ENCODE results near the gene IRF2BPL. TPM values are rescaled to one million over a fixed set of nuclear protein-coding genes. Genes with fewer than 3 reads are reported as not detected.
A peak's percentile ranks its signal among the peaks of the same experiment; 100 is the strongest.

Gene IRF2BPL
- total RNA-seq, 1 donor from 2014 or later: 68.1 TPM

- H3K4me3 ChIP-seq: no peak overlapping the region
- peaks cover 14 to 48% of the 10 kb centered on the region in 2 donors for H3K4me1 ChIP-seq
- no peaks in the 10 kb centered on the region for H3K9me3 ChIP-seq
- TF ChIP-seq CTCF (IDR thresholded peaks at IDR 0.05): no peak
- no peak overlapping the region for H3K27ac ChIP-seq
- intact Hi-C loops (cut with DNase I): no loop called here
- no peak for DNase-seq (ENCODE audit: low spot score in 2 of 2)
- H3K36me3 ChIP-seq: no peaks in the 10 kb centered on the region
- H3K27me3 ChIP-seq: no peaks in the 10 kb centered on the region
Observed at GRCh38 chr14:77011245-77011644, 17.3 kb downstream of the IRF2BPL start.

- Histone ChIP-seq H3K4me1 (peaks cover 18 to 42% of the 10 kb centered on the region in 2 donors), H3K36me3 (no peaks in the 10 kb centered on the region), H3K4me3 (no peak overlapping the region), H3K9me3 (no peaks in the 10 kb centered on the region), H3K27me3 (no peaks in the 10 kb centered on the region), H3K27ac (peak overlapping the region; percentile 69 to 80)
- DNase-seq (ENCODE audit: low spot score in 2 of 2): no peak
- no peak for TF ChIP-seq CTCF (IDR thresholded peaks at IDR 0.05)
- intact Hi-C loops (cut with DNase I): loop anchor here (2.0 to 5.0 kb wide), 5 partner anchors 18 to 90 kb away; no protein-coding TSS in a partner anchor
Observed at GRCh38 chr14:77009014-77009413, 19.5 kb downstream of the IRF2BPL start.

- H3K4me1 ChIP-seq: peaks cover 18 to 37% of the 10 kb centered on the region in 2 donors
- peak overlapping the region; percentile 69 to 80 for H3K27ac ChIP-seq
- intact Hi-C loops (cut with DNase I): loop anchor here (2.0 to 5.0 kb wide), 5 partner anchors 18 to 90 kb away; no protein-coding TSS in a partner anchor
- no peak for DNase-seq (ENCODE audit: low spot score in 2 of 2)
- no peaks in the 10 kb centered on the region for H3K36me3 ChIP-seq
- TF ChIP-seq CTCF (IDR thresholded peaks at IDR 0.05): no peak
- H3K9me3 ChIP-seq: no peaks in the 10 kb centered on the region
- H3K27me3 ChIP-seq: no peaks in the 10 kb centered on the region
- no peak overlapping the region for H3K4me3 ChIP-seq
Observed at GRCh38 chr14:77008541-77008940, 20.0 kb downstream of the IRF2BPL start.

DNA sequence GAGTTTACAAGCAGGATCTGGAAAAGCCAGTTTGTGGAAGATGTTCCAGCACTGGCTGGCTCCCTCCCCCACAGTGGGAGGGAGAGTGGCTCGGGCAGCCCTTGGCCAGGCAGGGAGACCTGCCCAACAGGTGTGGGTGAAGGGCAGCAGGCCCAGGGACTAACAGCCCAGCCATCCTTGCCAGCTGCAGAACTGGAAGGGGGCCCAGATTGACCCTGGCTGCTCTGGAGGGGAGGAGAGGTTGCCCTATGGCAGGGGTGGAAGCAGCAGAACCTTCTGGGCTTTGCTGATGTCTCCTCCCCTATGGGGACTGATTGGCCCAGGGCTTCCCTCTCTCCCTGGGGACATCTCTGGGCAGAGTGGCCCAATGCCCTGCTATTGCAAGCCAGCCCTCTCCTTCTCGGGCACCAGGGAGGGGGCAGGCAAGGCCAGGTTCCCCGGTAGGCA is 20.5 kb downstream of the IRF2BPL start:
- peak; percentile 47 to 91 for DNase-seq (ENCODE audit: low spot score in 2 of 2)
- Histone ChIP-seq H3K36me3 (no peaks in the 10 kb centered on the region), H3K27ac (peak overlapping the region; percentile 69 to 80), H3K27me3 (no peaks in the 10 kb centered on the region), H3K9me3 (no peaks in the 10 kb centered on the region), H3K4me1 (peaks cover 18 to 37% of the 10 kb centered on the region in 2 donors), H3K4me3 (no peak overlapping the region)
- intact Hi-C loops (cut with DNase I): loop anchor here (2.0 to 5.0 kb wide), 5 partner anchors 19 to 89 kb away; no protein-coding TSS in a partner anchor
- TF ChIP-seq CTCF (IDR thresholded peaks at IDR 0.05): no peak

DNA sequence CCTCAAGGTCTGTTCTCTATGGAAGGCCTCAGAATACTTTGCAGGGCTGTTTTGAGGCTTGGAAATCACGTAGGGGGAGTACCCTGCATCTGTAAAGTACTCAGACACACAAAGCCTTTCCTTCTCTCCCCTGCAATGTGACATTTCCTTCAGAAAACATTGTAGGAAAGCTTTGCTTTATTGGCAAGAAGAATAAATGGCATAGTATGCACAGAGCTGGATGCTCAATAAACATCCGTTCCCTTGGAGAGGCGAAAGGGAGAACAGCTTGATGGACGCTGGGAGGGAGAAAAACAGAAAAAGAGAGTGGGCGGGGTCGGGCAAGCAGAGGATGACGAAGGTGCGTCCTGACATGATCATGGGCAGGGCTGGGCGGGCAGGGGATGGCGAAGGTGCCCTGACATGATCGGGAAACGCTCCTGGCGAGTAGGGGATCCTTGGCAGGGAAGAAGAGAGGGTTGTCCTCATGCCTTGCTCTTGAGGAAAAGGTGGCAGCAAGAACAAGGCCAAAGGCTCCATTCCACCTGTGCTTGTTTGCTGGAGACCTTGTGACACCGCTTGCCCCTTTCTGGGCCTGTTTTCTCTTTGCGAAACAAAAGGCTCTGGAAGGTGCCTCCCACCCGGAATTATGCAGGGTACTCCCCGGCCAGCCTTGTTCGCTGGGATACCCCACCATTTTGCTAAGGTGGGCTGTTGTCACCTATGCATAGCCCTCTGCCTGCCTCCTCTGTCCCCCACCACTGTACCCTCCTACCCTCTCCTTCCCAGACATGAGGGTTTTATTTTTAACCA is 21.1 kb downstream of the IRF2BPL start:
- peaks cover 18 to 33% of the 10 kb centered on the region in 2 donors for H3K4me1 ChIP-seq
- H3K27ac ChIP-seq: peak overlapping the region; percentile 69 to 80
- DNase-seq (ENCODE audit: low spot score in 2 of 2): no peak
- no peak for TF ChIP-seq CTCF (IDR thresholded peaks at IDR 0.05)
- no peaks in the 10 kb centered on the region for H3K9me3 ChIP-seq
- H3K4me3 ChIP-seq: no peak overlapping the region
- no peaks in the 10 kb centered on the region for H3K36me3 ChIP-seq
- intact Hi-C loops (cut with DNase I): loop anchor here (5.0 kb wide), 3 partner anchors 45 to 60 kb away; no protein-coding TSS in a partner anchor
- H3K27me3 ChIP-seq: no peaks in the 10 kb centered on the region

All from ascending aorta (tissue), 2 donors.